Neural crest cell (in vitro differentiated cells): ENCODE results near the gene PLD6. TPM values are rescaled to one million over a fixed set of nuclear protein-coding genes. Genes with fewer than 3 reads are reported as not detected.

Source experiments
- DNase-seq: peaks from one replicate; pipeline ENCODE4 v3.0.0; 2021; ENCODE audit warnings: low read depth, mixed read lengths, low spot score
- H3K27ac Mint-ChIP-seq: one replicate; pipeline ENCODE4 v1.8.0; 2021; ENCODE audit warnings: mild to moderate bottlenecking, mixed read lengths; ENCODE audit not compliant: unreplicated experiment
- H3K27me3 Mint-ChIP-seq: 2 replicates; pipeline ENCODE4 v1.8.0; 2021; ENCODE audit warnings: low read depth, mild to moderate bottlenecking, mixed read lengths
- H3K36me3 Mint-ChIP-seq: 2 replicates; pipeline ENCODE4 v1.8.0; 2021; ENCODE audit warnings: low read depth, mild to moderate bottlenecking, mixed read lengths
- H3K4me1 Mint-ChIP-seq: 2 replicates; pipeline ENCODE4 v1.8.0; 2021; ENCODE audit warnings: mixed read lengths
- H3K4me3 Mint-ChIP-seq: one replicate; pipeline ENCODE4 v1.8.0; 2021; ENCODE audit warnings: mild to moderate bottlenecking, mixed read lengths
- H3K9me3 Mint-ChIP-seq: 2 replicates; pipeline ENCODE4 v1.8.0; 2021; ENCODE audit warnings: mixed read lengths
- total RNA-seq: library from RNA; stranded (reverse); gene quantifications from 2 replicates; pipeline ENCODE4 v1.2.1, GENCODE V29; 2021
- TF ChIP-seq, protein P1 (sequence below): fragments of 200-600 bp; sonication (generic); conservative IDR thresholded peaks from 2 replicates; pipeline ENCODE4 v1.5.0; 2021; ENCODE audit warnings: antibody characterized with exemption, mild to moderate bottlenecking

Gene PLD6
- total RNA-seq, 1 donor from 2014 or later = 0.23 TPM

GRCh38 chr17:17229416-17230384 is 23.6 kb upstream of the PLD6 start:
- DNase-seq = no peak
- Mint-ChIP-seq H3K27me3 (no peaks in the 10 kb centered on the region), H3K27ac (no peak overlapping the region), H3K4me3 (no peak overlapping the region), H3K4me1 (no peaks in the 10 kb centered on the region), H3K9me3 (no peaks in the 10 kb centered on the region), H3K36me3 (peaks cover 3% of the 10 kb centered on the region)
- TF ChIP-seq, protein P1, sequence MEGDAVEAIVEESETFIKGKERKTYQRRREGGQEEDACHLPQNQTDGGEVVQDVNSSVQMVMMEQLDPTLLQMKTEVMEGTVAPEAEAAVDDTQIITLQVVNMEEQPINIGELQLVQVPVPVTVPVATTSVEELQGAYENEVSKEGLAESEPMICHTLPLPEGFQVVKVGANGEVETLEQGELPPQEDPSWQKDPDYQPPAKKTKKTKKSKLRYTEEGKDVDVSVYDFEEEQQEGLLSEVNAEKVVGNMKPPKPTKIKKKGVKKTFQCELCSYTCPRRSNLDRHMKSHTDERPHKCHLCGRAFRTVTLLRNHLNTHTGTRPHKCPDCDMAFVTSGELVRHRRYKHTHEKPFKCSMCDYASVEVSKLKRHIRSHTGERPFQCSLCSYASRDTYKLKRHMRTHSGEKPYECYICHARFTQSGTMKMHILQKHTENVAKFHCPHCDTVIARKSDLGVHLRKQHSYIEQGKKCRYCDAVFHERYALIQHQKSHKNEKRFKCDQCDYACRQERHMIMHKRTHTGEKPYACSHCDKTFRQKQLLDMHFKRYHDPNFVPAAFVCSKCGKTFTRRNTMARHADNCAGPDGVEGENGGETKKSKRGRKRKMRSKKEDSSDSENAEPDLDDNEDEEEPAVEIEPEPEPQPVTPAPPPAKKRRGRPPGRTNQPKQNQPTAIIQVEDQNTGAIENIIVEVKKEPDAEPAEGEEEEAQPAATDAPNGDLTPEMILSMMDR = no peak

DNA sequence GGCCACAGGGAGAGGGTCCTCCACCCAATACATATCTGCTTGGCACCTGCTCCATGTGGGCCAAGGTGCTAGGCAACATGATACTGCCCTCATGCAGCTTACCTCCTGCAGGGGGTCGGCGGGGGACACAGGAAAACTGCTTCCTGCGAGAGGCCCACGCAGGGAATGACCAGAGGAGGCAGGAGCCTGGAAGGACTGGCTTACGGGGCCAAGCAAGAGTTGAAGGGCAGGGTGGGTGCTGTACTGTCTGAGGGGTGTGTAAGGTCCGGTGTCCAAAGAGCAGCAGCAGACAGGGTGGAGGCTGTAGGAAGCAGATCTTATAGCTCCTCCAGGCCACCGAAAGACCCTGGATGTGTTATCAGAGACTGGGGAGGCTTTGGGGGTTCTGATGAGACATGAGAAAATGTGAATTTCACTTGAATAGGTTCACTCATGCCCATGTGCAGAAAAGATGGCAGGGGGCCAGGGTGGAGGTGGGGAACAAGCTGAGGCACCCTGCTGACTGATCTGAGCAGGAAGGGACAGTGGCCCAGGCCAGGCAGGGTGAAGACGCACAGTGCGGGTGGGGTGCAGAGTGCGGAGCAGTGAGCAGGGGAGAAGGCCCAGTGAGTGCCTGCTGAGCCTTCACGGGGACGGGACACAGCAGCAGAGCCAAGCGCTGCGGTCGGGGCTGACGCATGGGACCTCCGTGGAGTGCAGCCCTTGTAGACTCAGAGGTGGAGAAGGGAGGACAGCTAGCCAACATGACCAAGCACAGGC is 22.6 kb upstream of the PLD6 start:
- no peak overlapping the region for H3K4me3 Mint-ChIP-seq
- no peaks in the 10 kb centered on the region for H3K4me1 Mint-ChIP-seq
- TF ChIP-seq, protein P1 = no peak
- no peaks in the 10 kb centered on the region for H3K27me3 Mint-ChIP-seq
- no peak for DNase-seq
- H3K36me3 Mint-ChIP-seq = peaks cover 3% of the 10 kb centered on the region
- H3K9me3 Mint-ChIP-seq = no peaks in the 10 kb centered on the region
- H3K27ac Mint-ChIP-seq = peak overlapping the region; percentile 92

GRCh38 chr17:17227608-17228520 is 21.7 kb upstream of the PLD6 start:
- H3K4me1 Mint-ChIP-seq = no peaks in the 10 kb centered on the region
- TF ChIP-seq, protein P1 = no peak
- H3K36me3 Mint-ChIP-seq = peaks cover 5% of the 10 kb centered on the region
- no peak overlapping the region for H3K4me3 Mint-ChIP-seq
- H3K9me3 Mint-ChIP-seq = no peaks in the 10 kb centered on the region
- no peaks in the 10 kb centered on the region for H3K27me3 Mint-ChIP-seq
- DNase-seq = no peak
- no peak overlapping the region for H3K27ac Mint-ChIP-seq

DNA sequence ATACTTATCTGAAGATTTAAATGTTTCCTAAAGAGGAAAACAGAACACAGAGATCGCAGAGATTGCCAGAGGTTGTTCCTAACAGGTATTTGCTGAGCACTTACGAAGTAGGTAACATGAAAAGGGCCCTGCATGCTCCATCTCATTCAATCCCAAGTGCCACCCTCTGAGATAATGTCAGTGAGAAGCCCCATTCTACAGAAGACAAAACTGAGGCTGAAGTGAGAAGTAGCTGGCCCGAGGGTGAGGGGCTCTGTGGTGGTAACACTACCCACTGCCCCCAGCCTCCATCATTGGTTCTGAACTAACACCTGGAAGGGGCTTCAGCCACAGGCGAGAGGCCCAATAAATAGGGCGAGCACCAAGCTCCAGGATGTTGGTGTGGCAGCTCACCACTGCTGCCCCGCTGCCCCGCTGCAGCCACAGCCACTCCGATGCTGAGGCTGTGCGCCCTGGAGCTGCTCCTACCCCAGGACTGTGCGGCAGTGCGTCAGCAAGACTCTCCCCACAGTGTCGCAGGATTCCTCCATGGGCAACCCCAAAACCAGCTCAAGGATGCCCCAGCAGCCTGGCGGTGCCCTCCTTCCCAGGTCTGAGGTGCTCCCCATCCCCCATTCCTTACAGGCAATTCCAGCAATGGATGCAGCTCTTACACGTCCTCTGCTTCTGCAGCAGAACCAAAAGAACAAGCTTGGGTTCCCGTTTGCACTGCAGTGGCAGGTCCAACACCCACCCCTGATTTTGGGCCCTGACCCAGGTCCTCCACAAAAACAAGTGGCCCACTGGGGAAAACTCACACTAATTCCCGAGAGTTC is 20.5 kb upstream of the PLD6 start:
- H3K9me3 Mint-ChIP-seq = no peaks in the 10 kb centered on the region
- no peak for DNase-seq
- H3K27ac Mint-ChIP-seq = no peak overlapping the region
- no peaks in the 10 kb centered on the region for H3K27me3 Mint-ChIP-seq
- no peaks in the 10 kb centered on the region for H3K4me1 Mint-ChIP-seq
- H3K36me3 Mint-ChIP-seq = peaks cover 5% of the 10 kb centered on the region
- TF ChIP-seq, protein P1 = no peak
- H3K4me3 Mint-ChIP-seq = no peak overlapping the region
